ENCODE data around the gene ITGA2B.
"Not testable (repeated sequence)": the region's sequence is repeated elsewhere in the genome, so short reads cannot be mapped to it uniquely, and the experiment has no call there.

Gene ITGA2B

GRCh38 chr17:44329516-44329915 is 59.9 kb downstream of the ITGA2B start:
- DNase-seq = not testable (repeated sequence)

GRCh38 chr17:44327715-44328449 is 61.6 kb downstream of the ITGA2B start:
- DNase-seq = no peak

- DNase-seq = peak; percentile 73 to 94
These were observed 62.5 kb downstream of the ITGA2B start for GRCh38 chr17:44326861-44327444.

- peak; percentile 60 to 96 for DNase-seq
These were observed 64.7 kb downstream of the ITGA2B start, which contains the start of gene SLC25A39 for GRCh38 chr17:44324571-44325275. Gene SLC25A39, minus strand, starts transcription at chr17:44324823. Its CDS starts 1,261 bp downstream, at chr17:44323562.

GRCh38 chr17:44324092-44324570 is 65.3 kb downstream of the ITGA2B start:
- no peak for DNase-seq

GRCh38 chr17:44323359-44324091 is 65.9 kb downstream of the ITGA2B start:
- no peak for DNase-seq

GRCh38 chr17:44322236-44322895 is 67.1 kb downstream of the ITGA2B start:
- DNase-seq = no peak
